Measurements from ENCODE around the gene RASSF4.

The RASSF4 gene

DNA sequence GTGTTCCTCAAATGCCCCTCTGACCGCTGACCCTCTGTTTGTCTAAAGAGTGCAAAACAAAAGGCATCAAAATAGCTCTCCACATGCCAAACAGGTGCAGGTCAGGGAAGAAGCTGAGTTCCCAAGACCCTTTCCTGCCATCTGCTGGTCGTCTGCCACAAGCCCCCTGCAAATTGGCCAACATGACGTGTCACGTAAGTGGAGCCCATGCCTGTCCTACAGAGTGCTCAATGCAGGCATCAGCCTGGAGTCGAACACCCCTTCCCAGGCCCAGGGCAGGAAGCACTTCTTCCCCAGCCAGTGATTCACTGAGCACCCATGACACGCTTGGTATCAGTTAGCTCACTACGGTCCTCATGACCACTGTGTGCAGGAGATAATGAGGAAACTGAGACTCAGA is 34.4 kb upstream of the RASSF4 start:
- no peaks in the 10 kb centered on the region for H3K36me3 ChIP-seq (replicated peaks)
- H3K4me3 ChIP-seq (ENCODE audit: low read depth, low read length): no peak overlapping the region
- no peaks in the 10 kb centered on the region for H3K27me3 ChIP-seq (replicated peaks)
- in situ Hi-C loops (cut with HindIII; ENCODE audit: low pct_ligation_motif_present, low sequenced_read_pairs): no loop called here
- H3K27ac ChIP-seq: no peak overlapping the region
- TF ChIP-seq, protein P1, sequence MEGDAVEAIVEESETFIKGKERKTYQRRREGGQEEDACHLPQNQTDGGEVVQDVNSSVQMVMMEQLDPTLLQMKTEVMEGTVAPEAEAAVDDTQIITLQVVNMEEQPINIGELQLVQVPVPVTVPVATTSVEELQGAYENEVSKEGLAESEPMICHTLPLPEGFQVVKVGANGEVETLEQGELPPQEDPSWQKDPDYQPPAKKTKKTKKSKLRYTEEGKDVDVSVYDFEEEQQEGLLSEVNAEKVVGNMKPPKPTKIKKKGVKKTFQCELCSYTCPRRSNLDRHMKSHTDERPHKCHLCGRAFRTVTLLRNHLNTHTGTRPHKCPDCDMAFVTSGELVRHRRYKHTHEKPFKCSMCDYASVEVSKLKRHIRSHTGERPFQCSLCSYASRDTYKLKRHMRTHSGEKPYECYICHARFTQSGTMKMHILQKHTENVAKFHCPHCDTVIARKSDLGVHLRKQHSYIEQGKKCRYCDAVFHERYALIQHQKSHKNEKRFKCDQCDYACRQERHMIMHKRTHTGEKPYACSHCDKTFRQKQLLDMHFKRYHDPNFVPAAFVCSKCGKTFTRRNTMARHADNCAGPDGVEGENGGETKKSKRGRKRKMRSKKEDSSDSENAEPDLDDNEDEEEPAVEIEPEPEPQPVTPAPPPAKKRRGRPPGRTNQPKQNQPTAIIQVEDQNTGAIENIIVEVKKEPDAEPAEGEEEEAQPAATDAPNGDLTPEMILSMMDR (IDR thresholded peaks at IDR 0.05; ENCODE audit: low read depth, low read length, missing control alignments): peak; percentile 57
- DNase-seq: peak; percentile 27

DNA sequence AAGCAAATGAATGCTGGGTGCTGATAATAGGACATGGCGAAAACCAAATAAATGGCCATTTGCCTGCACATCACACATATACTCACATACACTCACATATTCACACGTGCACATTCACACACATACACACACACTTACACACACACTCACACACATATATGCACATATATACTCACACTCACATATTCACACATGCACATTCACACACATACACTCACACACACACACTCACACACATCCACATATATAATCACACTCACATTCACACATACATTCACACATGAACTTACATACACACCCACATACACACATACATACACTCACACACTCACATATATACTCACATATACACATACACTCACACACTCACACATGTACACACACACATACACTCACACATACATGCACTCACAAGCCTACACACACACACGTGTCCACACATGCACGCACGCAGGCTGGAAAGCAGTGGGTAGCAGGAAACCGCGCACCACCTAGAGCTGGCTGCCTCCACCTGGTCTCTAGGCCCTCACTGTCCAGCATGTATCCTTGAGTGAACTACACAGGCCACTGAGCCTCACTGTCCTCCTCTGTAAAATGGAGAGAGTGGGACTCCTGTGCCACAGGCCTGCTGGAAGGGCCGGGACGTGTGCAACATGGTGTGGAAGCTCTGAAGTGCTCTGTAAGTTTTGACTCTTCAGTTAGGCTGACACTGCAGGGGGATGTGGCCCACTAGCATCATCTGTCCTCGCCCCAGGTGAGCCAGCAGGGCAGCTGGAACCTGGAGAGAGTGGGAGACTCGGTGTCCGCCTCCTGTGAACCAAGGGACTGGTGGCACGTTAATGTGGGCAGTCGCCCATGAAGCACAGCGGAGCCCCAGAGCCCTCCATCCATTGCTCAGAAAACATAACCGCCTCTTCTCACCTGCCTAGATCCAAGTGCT is 33.5 kb upstream of the RASSF4 start:
- TF ChIP-seq, protein P1 (IDR thresholded peaks at IDR 0.05; ENCODE audit: low read depth, low read length, missing control alignments): no peak
- Histone ChIP-seq H3K27me3 (replicated peaks) (no peaks in the 10 kb centered on the region), H3K27ac (no peak overlapping the region), H3K4me3 (ENCODE audit: low read depth, low read length) (no peak overlapping the region), H3K36me3 (replicated peaks) (no peaks in the 10 kb centered on the region)
- in situ Hi-C loops (cut with HindIII; ENCODE audit: low pct_ligation_motif_present, low sequenced_read_pairs): no loop called here
- no peak for DNase-seq

DNA sequence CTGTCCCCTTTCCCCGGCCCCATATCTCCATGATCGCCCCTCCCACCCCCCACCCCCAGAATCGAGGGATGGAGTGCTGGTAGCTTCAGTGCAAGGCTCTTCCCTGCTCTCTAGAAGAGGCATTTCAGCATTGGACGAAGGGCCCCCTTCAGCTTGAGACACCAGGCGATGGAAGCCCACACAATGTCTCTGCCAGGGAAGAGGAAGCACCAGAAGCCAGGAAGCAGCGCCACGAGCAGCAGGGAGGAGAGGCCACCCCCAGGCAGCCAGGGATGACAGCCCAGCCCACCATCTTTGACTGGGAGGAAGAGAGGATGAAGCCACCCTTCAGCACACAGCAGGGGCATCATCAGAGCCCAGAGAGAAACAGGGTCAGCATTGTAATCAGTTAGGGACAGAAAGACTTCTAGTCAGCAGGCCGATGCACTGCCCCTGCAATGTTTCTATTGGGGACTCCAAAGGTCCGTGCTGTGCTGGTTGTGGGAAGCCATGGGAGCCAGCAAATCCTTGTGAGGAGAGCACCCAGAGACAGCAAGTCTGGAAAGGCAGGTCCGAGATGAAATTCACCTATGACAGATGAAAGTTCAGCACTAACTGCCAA is 32.8 kb upstream of the RASSF4 start:
- Histone ChIP-seq H3K4me3 (ENCODE audit: low read depth, low read length) (no peak overlapping the region), H3K27ac (no peak overlapping the region), H3K36me3 (replicated peaks) (no peaks in the 10 kb centered on the region), H3K27me3 (replicated peaks) (no peaks in the 10 kb centered on the region)
- no peak for DNase-seq
- TF ChIP-seq, protein P1 (IDR thresholded peaks at IDR 0.05; ENCODE audit: low read depth, low read length, missing control alignments): no peak
- in situ Hi-C loops (cut with HindIII; ENCODE audit: low pct_ligation_motif_present, low sequenced_read_pairs): no loop called here

DNA sequence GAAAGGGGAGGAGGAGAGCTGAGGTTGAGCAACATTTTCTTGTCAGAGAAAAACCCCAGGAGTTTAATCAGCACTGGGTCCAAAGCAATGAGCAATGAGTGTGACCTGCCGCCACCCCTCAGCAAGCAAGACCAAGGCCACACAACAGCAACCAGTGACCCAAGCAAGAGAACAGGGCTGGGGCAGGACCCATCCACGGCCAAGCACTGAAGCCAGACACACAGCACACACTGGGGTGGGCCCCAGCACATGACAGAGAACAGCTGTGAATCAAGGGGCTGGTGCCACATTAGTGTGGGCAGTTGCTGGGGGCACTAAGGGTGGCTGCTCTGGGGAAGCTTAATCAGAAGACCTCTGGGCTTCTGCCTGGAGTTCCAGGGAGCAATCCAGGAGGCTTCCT is 32.2 kb upstream of the RASSF4 start:
- TF ChIP-seq, protein P1 (IDR thresholded peaks at IDR 0.05; ENCODE audit: low read depth, low read length, missing control alignments): no peak

DNA sequence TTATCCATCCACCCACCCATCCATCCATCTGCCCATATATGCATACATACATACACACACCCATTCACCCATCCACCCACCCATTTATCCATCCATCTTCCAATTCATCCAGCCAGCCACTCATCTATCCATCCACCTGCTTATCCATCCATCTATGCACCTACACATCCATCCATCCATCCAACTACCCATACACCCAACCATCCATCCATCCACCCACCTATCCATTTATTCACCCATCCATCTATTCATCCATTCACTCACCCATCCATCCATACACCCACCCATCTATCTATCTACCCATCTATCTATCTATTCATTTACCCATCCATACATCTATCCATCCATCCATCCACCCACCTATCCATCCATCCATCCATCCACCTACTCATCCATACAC is 31.1 kb upstream of the RASSF4 start:
- in situ Hi-C loops (cut with HindIII; ENCODE audit: low pct_ligation_motif_present, low sequenced_read_pairs): no loop called here
- no peaks in the 10 kb centered on the region for H3K36me3 ChIP-seq (replicated peaks)
- TF ChIP-seq, protein P1 (IDR thresholded peaks at IDR 0.05; ENCODE audit: low read depth, low read length, missing control alignments): no peak
- H3K4me3 ChIP-seq (ENCODE audit: low read depth, low read length): no peak overlapping the region
- H3K27ac ChIP-seq: no peak overlapping the region
- DNase-seq: no peak
- H3K27me3 ChIP-seq (replicated peaks): no peaks in the 10 kb centered on the region

More for the DNA sequence above, 32.2 kb upstream of the RASSF4 start:
- Histone ChIP-seq H3K27ac (no peak overlapping the region), H3K27me3 (replicated peaks) (no peaks in the 10 kb centered on the region), H3K4me3 (ENCODE audit: low read depth, low read length) (no peak overlapping the region), H3K36me3 (replicated peaks) (no peaks in the 10 kb centered on the region)
- in situ Hi-C loops (cut with HindIII; ENCODE audit: low pct_ligation_motif_present, low sequenced_read_pairs): no loop called here
- no peak for DNase-seq
